Glomerular visceral epithelial cell (primary cell): ENCODE data around the gene ZNF22.

Source experiments
- DNase-seq: peaks from one replicate; pipeline ENCODE4 v3.0.0-alpha.2; 2016; ENCODE audit errors: extremely low spot score

Gene ZNF22

DNA sequence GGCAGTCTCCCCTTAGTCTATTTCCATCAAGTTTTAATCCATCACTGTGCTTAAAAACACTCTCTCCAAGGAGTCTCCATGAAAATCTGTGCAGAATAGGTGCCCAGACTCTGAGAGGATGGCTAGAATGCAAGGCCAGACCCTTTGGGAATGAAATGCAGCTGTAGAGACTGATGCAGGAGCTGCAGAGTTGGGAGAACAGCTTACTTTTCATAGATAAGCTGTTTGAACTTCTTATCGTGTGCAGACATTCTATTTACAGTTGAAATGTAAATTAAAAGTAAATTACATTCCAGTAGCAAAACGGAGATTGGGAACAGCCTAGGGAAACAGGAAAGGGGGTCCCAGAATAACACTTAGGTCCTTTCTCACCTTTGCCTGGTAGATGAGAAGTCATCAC is 14.9 kb downstream of the ZNF22 start:
- DNase-seq = no peak

DNA sequence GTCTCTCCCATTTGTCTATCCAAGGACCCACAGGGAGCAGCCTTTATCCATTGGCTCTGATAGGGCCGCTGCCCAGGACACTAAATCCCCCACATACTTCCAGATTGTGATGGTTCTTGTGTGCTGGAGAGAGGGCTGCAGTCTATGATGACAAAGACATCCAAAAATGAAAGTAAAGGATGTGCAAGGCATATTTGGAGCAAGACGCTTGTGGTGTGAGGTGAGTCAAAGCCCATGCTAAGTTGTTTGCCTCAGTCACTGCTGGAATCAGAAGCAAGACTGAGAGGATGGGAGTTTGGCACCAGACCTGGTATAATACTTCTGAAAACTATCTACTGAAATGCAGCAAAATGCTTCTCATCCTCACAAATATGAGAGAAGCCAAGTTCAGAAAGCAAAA is 22.7 kb downstream of the ZNF22 start:
- no peak for DNase-seq

DNA sequence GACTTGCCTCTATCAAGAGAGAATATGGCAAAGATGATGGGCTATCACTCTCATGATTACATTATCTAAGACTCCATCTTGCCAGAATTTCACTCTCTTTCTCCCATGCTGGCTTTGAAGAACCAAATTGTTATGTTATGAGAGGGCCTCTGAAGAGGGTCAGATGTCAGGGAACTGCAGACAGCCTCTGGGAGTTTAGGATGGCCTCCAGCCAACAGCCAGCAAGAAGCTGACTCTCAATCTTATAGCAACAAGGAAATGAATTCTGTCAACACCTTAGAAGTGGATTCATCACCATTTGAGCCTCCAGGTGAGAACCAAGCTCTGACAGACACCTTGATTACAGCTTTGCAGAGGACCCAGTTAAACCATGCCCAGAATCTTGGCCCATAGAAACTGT is 33.6 kb downstream of the ZNF22 start:
- DNase-seq = no peak

DNA sequence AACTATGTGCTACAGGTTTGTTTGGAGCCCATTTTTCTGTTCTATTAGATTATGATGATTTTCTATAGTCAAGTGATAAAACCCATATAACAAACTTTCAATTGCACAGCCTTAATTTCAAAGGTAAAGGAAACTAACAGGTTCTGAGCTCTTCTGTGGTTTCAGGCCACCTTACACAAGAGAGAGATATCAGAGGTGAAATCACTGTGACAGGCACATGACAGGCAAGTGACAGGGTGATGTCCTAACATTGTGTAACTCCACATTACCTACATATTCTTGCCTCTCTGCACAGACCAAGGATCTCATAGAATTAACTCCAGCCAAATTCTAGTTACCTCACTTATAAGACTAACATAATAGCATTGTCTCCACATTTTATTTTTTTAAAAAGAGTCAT is 35.0 kb downstream of the ZNF22 start:
- DNase-seq = no peak

DNA sequence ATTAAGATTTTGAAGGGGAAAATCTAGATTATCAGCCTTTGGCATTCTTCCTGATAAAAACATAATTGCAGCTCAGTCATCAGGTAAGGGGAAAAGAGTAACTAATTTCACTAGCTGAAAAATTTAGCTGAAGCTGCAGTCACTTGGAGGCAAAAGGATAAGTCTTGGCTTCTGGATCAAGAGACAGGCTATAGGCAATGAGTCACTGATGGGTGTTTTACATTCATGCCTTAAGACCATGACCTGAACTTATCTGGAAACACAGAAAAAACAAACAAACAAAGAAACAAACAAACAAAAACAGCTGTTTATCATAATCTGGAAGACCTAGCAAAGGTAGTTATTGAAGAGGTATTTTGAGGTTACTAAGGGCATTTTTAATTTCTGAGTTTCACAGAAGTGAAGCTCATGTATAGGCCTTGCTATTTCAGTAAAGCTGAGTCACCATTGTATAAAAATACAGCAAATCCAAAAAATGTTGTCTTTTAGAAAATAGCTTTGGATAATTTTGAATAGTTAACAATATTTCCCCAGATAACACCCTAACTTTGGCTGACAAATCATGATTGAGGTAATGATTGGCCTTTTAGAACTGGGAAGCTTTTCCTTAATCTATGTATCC is 40.3 kb downstream of the ZNF22 start:
- DNase-seq = no peak

DNA sequence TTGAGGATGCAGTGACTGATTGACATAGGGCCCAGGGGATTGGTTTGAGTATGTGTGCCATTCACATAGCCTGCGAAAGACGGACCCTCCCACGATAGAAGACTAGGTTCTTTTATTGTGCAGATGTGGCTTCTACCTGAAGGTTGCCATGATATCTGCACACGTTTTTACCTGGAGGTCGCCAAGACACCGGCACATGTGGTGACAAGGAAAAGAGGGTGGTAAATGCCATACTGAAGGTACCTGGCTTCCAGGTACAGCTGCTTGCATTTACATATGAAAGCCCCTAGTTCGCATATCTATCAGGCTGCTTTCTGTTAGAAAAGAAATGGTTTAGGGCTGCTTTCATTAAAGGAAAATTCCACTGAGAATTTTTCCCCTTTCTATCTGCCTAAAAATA is 43.6 kb downstream of the ZNF22 start:
- no peak for DNase-seq

DNA sequence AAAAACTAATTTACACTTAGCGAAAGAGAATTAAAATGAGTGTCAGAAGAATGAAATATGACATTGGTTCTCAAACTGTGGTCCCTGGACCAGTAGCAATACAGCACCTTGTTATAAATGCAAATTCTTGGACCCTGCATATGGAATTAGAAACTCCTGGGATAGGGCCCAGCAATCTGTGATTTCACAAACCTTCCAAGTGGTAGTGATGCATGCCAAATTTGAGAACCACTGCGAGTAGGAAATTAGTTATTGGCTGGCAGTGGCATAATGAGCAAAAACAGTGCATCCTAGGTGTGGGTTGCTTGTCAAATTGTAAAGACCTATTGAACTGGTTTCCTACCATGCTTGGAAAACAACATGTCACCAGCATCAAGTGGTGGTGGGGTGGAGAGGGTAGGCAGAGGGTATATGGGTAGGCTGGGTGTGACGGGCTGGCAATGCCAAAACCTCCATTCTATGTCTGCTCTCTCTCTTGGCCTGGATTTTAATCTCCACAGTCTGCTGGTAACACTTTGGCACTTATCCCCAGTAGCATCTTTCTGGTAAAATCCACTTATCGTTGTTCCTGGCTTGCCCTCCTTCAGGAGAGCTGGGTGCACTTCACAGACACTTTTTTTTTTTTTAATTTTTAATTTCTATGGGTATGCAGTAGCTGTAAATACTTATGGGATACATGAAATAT is 50.0 kb downstream of the ZNF22 start:
- DNase-seq = no peak

DNA sequence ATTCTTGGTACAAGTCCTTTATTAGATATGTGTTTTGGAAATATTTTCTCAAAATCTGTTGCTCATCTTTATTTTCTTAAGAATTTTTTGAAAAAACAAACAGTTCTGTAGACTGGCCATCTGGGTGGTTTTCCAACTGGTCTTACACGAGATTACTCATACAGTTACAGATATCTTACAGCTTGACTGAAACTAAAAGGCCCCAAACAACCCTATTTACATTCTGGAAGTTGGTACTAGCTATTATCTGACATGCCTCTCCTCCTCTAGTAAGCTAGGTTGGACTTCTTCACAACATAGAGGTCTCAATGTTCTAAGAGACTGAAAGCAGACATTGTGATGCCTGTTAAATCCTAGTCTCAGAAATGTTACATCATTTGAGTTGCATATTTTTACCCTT is 52.0 kb downstream of the ZNF22 start:
- DNase-seq = no peak

DNA sequence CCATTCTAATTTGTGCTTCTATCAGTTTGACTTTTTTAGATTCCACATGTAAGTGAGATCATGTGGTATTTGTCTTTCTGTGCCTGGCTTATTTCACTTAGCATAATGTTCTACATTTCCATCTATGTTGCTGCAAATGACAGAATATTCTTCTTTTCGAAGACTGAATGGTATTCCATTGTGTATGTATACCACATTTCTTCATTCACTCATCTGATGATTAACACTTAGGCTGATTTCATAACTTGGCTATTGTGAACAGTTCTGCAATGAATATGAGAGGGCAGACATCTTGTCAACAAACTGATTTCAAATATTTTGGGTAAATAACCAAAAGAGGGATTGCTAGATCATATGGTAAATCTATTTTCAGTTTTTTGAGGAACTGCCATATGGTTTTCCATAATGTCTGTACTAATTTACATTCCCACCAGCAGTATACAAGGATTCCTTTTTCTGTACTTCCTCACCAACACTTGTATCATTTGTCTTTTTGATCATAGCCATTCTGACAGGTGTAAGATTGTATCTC is 52.9 kb downstream of the ZNF22 start:
- DNase-seq = no peak
